Keratinocyte (primary cell): ENCODE data around the gene ACKR3. TPM values are rescaled to one million over a fixed set of nuclear protein-coding genes. Genes with fewer than 3 reads are reported as not detected.

Source experiments
- DNase-seq: peaks from one replicate; pipeline ENCODE4 v3.0.0-alpha.2; 2011; ENCODE audit warnings: low read depth, missing footprints, low spot score
- FAIRE-seq: peaks from 2 replicates; lab custom pipeline; 2011; peaks lifted over from hg19 to GRCh38; lab: Jason Lieb, UNC
- H2AFZ ChIP-seq: 2 replicates; pipeline ENCODE4 v1.6.0; 2012; ENCODE audit warnings: low read length, control low read depth, inconsistent platforms; ENCODE audit not compliant: control insufficient read depth
- H3K27ac ChIP-seq: 2 replicates; pipeline ENCODE4 v1.5.1; 2011; ENCODE audit warnings: low read length; ENCODE audit not compliant: control insufficient read depth, insufficient read depth
- H3K27me3 ChIP-seq: 3 replicates; pipeline ENCODE4 v1.6.0; 2011; ENCODE audit warnings: low read length; ENCODE audit not compliant: control insufficient read depth, insufficient read depth; ENCODE audit errors: extremely low read depth
- H3K36me3 ChIP-seq, 2 experiments: 2 replicates in 1 of 2; 3 replicates in 1 of 2; pipeline ENCODE4 v1.5.1; 2011; ENCODE audit warnings: low read length in 2 of 2, mild to moderate bottlenecking in 1 of 2; ENCODE audit not compliant: control insufficient read depth in 2 of 2, insufficient read depth in 2 of 2; ENCODE audit errors: extremely low read depth in 1 of 2
- H3K4me1 ChIP-seq: 3 replicates; pipeline ENCODE4 v1.5.1; 2011; ENCODE audit warnings: low read length; ENCODE audit not compliant: control insufficient read depth, insufficient read depth; ENCODE audit errors: extremely low read depth
- H3K4me2 ChIP-seq: 3 replicates; pipeline ENCODE4 v1.6.0; 2011; ENCODE audit warnings: low read depth, low read length; ENCODE audit not compliant: control insufficient read depth, insufficient read depth; ENCODE audit errors: extremely low read depth
- H3K4me3 ChIP-seq, 3 experiments: fragments of 200-600 bp in 1 of 3; sonication (generic) in 1 of 3; 2 replicates in 2 of 3; 3 replicates in 1 of 3; pipeline ENCODE4 v1.5.1; 2011 to 2016; ENCODE audit warnings: low read length in 3 of 3, mild to moderate bottlenecking in 3 of 3, control low read depth in 2 of 3, inconsistent platforms in 1 of 3, low read depth in 1 of 3, mixed read lengths in 1 of 3, mixed run types in 1 of 3, moderate library complexity in 1 of 3; ENCODE audit not compliant: control insufficient read depth in 2 of 3, insufficient read depth in 2 of 3; ENCODE audit errors: extremely low read depth in 1 of 3
- H3K79me2 ChIP-seq: 2 replicates; pipeline ENCODE4 v1.6.0; 2012; ENCODE audit warnings: low read length; ENCODE audit not compliant: control insufficient read depth, insufficient read depth
- H3K9ac ChIP-seq: 3 replicates; pipeline ENCODE4 v1.6.0; 2011; ENCODE audit warnings: low read length; ENCODE audit not compliant: control insufficient read depth, insufficient read depth; ENCODE audit errors: extremely low read depth
- H3K9me1 ChIP-seq: 3 replicates; pipeline ENCODE4 v1.6.0; 2011; ENCODE audit warnings: low read length; ENCODE audit not compliant: control insufficient read depth, insufficient read depth; ENCODE audit errors: extremely low read depth
- H3K9me3 ChIP-seq: 2 replicates; pipeline ENCODE4 v1.5.1; 2012; ENCODE audit warnings: low read depth, low read length; ENCODE audit not compliant: control insufficient read depth
- H4K20me1 ChIP-seq: 3 replicates; pipeline ENCODE4 v1.6.0; 2011; ENCODE audit warnings: low read length; ENCODE audit not compliant: control insufficient read depth, insufficient read depth; ENCODE audit errors: extremely low read depth
- CTCF ChIP-seq, 3 experiments: IDR thresholded peaks in 1 of 3; conservative IDR thresholded peaks in 1 of 3; optimal IDR thresholded peaks in 1 of 3; 2 replicates in 2 of 3; 3 replicates in 1 of 3; pipeline versions ENCODE3 to v1.5.1; 2011; ENCODE audit warnings: low read length in 3 of 3, mild to moderate bottlenecking in 3 of 3, moderate library complexity in 2 of 3, control low read depth in 1 of 3, inconsistent platforms in 1 of 3; ENCODE audit not compliant: insufficient read depth in 2 of 3; ENCODE audit errors: extremely low read depth in 1 of 3
- EZH2 ChIP-seq: IDR thresholded peaks from one replicate; pipeline ENCODE4 v1.6.1; 2012; ENCODE audit warnings: inconsistent platforms, mild to moderate bottlenecking, low read length, moderate library complexity
- dilution Hi-C: fragments of 300-500 bp; cut with MboI; formaldehyde crosslinking; loops from one replicate; pipeline ENCODE4 v1.7.0; 2020; ENCODE audit warnings: low sequenced_read_pairs; ENCODE audit not compliant: extremely low pct_ligation_motif_present
- polyA plus RNA-seq, 5 experiments: library from polyadenylated mRNA; depleted of rRNA in 3 of 5; stranded (reverse) in 3 of 5; stranded (forward) in 1 of 5; unstranded in 1 of 5; fragments of >200 nt; gene quantifications; 1 replicate in 1 of 5; 2 replicates in 3 of 5; 3 replicates in 1 of 5; pipeline versions ENCODE4 v1.2.1 to v1.2.3, GENCODE V29; 2011 to 2012; ENCODE audit warnings: missing spikeins in 2 of 5, low read depth in 1 of 5, low replicate concordance in 1 of 5

Gene ACKR3
- polyA plus RNA-seq, 1 donor (not counting 4 experiments of a cell fraction or from before 2014, with no cell fraction given) = 29.4 TPM

GRCh38 chr2:236533343-236533742, 36.3 kb upstream of the ACKR3 start:
- TF ChIP-seq EZH2 (no peak), CTCF (optimal IDR thresholded peaks at IDR 0.05 in 1 of 3, IDR thresholded peaks at IDR 0.05 in 1 of 3, conservative IDR thresholded peaks at IDR 0.05 in 1 of 3; ENCODE audit: extremely low read depth in 1 of 3, insufficient read depth in 2 of 3, low read length in 3 of 3) (no peak)
- dilution Hi-C loops = no loop called here
- no peak for DNase-seq
- H3K27ac ChIP-seq = no peak overlapping the region
- no peaks in the 10 kb centered on the region for H3K36me3 ChIP-seq
- H3K27me3 ChIP-seq = no peaks in the 10 kb centered on the region
- no peaks in the 10 kb centered on the region for H3K9me3 ChIP-seq
- H3K4me1 ChIP-seq = peaks cover 12% of the 10 kb centered on the region
- no peaks in the 10 kb centered on the region for H3K79me2 ChIP-seq
- H2AFZ ChIP-seq = no peak overlapping the region
- no peak overlapping the region for H3K9ac ChIP-seq
- no peak overlapping the region for H3K4me2 ChIP-seq
- no peaks in the 10 kb centered on the region for H4K20me1 ChIP-seq
- FAIRE-seq = no peak
- H3K4me3 ChIP-seq = no peak overlapping the region
- H3K9me1 ChIP-seq = no peaks in the 10 kb centered on the region

- Histone ChIP-seq H2AFZ (no peak overlapping the region), H3K36me3 (no peaks in the 10 kb centered on the region), H3K79me2 (no peaks in the 10 kb centered on the region), H3K9me1 (no peaks in the 10 kb centered on the region), H3K9me3 (no peaks in the 10 kb centered on the region), H3K27me3 (no peaks in the 10 kb centered on the region), H4K20me1 (no peaks in the 10 kb centered on the region), H3K4me1 (peaks cover 12% of the 10 kb centered on the region), H3K9ac (no peak overlapping the region), H3K4me3 (no peak overlapping the region), H3K27ac (no peak overlapping the region), H3K4me2 (no peak overlapping the region)
- TF ChIP-seq CTCF (optimal IDR thresholded peaks at IDR 0.05 in 1 of 3, IDR thresholded peaks at IDR 0.05 in 1 of 3, conservative IDR thresholded peaks at IDR 0.05 in 1 of 3; ENCODE audit: extremely low read depth in 1 of 3, insufficient read depth in 2 of 3, low read length in 3 of 3) = no peak
- no peak for TF ChIP-seq EZH2
- dilution Hi-C loops = no loop called here
- DNase-seq (peak; percentile 1), FAIRE-seq (peak; percentile 71)
These were observed 34.6 kb upstream of the ACKR3 start for GRCh38 chr2:236535024-236535423.
